K562 (cell line): ENCODE results near the gene TEPSIN. TPM values are rescaled to one million over a fixed set of nuclear protein-coding genes. Genes with fewer than 3 reads are reported as not detected.

ENCODE experiments used
- ARID4B ChIP-seq: sonication (generic); formaldehyde crosslinking; IDR thresholded peaks from 2 replicates; pipeline ENCODE4 v1.8.0; 2022; ENCODE audit warnings: mild to moderate bottlenecking, missing genetic modification reagents
- ATF1 ChIP-seq, 2 experiments: fragments of 450-650 bp in 1 of 2; IDR thresholded peaks; 2 replicates each; pipeline ENCODE4 v1.6.1; 2016; ENCODE audit warnings: missing compliant biosample characterization in 1 of 2, missing genetic modification characterization in 1 of 2
- CC2D1A ChIP-seq: fragments of 450-650 bp; IDR thresholded peaks from 2 replicates; pipeline ENCODE4 v1.6.1; 2017; ENCODE audit warnings: mild to moderate bottlenecking
- CHD1 ChIP-seq: fragments of 200-600 bp; sonication (generic); IDR thresholded peaks from one replicate; pipeline ENCODE4 v1.6.1; 2012; ENCODE audit warnings: mild to moderate bottlenecking, moderate library complexity, low read length, inconsistent platforms
- CREB5 ChIP-seq: fragments of 250-450 bp; sonication (Bioruptor Pico); IDR thresholded peaks from 2 replicates; pipeline ENCODE4 v1.5.0; 2020; ENCODE audit warnings: mild to moderate bottlenecking
- ETV1 ChIP-seq: fragments of 450-650 bp; conservative IDR thresholded peaks from 2 replicates; pipeline ENCODE4 v1.6.1; 2016; ENCODE audit warnings: missing genetic modification characterization, control low read depth, low read depth, missing compliant biosample characterization
- HMGN3 ChIP-seq: IDR thresholded peaks from 2 replicates; pipeline ENCODE4 v1.6.1; 2011; ENCODE audit warnings: borderline replicate concordance, low read depth, mild to moderate bottlenecking, mixed read lengths, low read length; ENCODE audit not compliant: insufficient read length; ENCODE audit errors: extremely low read depth
- L3MBTL2 ChIP-seq: fragments of 450-650 bp; IDR thresholded peaks from 2 replicates; pipeline ENCODE4 v1.6.1; 2016; ENCODE audit warnings: mild to moderate bottlenecking, moderate library complexity
- LEF1 ChIP-seq: fragments of 450-650 bp; IDR thresholded peaks from 2 replicates; pipeline ENCODE4 v1.6.1; 2016; ENCODE audit warnings: mild to moderate bottlenecking
- PATZ1 ChIP-seq: fragments of 250-450 bp; sonication (Bioruptor Pico); IDR thresholded peaks from 2 replicates; pipeline ENCODE4 v1.5.0; 2020; ENCODE audit warnings: mild to moderate bottlenecking, borderline replicate concordance
- PURB ChIP-seq: sonication (generic); formaldehyde crosslinking; IDR thresholded peaks from 2 replicates; pipeline ENCODE4 v1.9.0; 2021; ENCODE audit warnings: low read depth, mild to moderate bottlenecking, missing genetic modification reagents
- RBFOX2 ChIP-seq: fragments of 200-400 bp; formaldehyde crosslinking; IDR thresholded peaks from 2 replicates; pipeline ENCODE4 v1.6.1; 2017; ENCODE audit warnings: low read depth, mild to moderate bottlenecking, low read length, moderate library complexity
- SRF ChIP-seq, 2 experiments: fragments of 250-450, 450-650 bp in 1 of 2; sonication (Bioruptor Pico) in 1 of 2; sonication (generic) in 1 of 2; formaldehyde crosslinking; IDR thresholded peaks; 2 replicates each; pipeline versions ENCODE4 v1.5.0 to v1.5.1; 2020 to 2022; ENCODE audit warnings: mild to moderate bottlenecking in 1 of 2, missing genetic modification reagents in 1 of 2
- ZNF347 ChIP-seq: fragments of 450-650 bp; formaldehyde crosslinking; IDR thresholded peaks from 2 replicates; pipeline ENCODE4 v1.4.0; 2020; ENCODE audit warnings: low read depth, mild to moderate bottlenecking, moderate library complexity
- ZNF395 ChIP-seq: fragments of 200-800 bp; sonication (Bioruptor generic); IDR thresholded peaks from 2 replicates; pipeline ENCODE4 v1.6.1; 2017; ENCODE audit warnings: missing genetic modification characterization, missing compliant biosample characterization
- ZSCAN32 ChIP-seq: fragments of 450-650 bp; formaldehyde crosslinking; IDR thresholded peaks from 2 replicates; pipeline ENCODE4 v1.4.0; 2020; ENCODE audit warnings: mild to moderate bottlenecking, moderate library complexity
- polyA plus RNA-seq, 8 experiments: library from polyadenylated mRNA; depleted of rRNA in 4 of 8; stranded (reverse) in 5 of 8; unstranded in 3 of 8; fragments of >200 nt; fragmentation: Nextera tagmentation in 2 of 8; fragmentation: Illumina TruSeq in 1 of 8; extraction: Ambion mirVana in 2 of 8; extraction: Trizol in 1 of 8; gene quantifications; 2 replicates each; pipeline versions ENCODE4 v1.2.1 to v1.2.3, GENCODE V29; 2011 to 2014; ENCODE audit warnings: inconsistent platforms in 1 of 8, missing spikeins in 1 of 8
- total RNA-seq, 7 experiments: library from RNA; depleted of rRNA in 6 of 7; stranded (reverse); fragments of >200 nt in 6 of 7; fragmentation: Illumina TruSeq in 2 of 7; extraction: Trizol in 2 of 7; gene quantifications; 2 replicates each; pipeline versions ENCODE4 v1.2.1 to v1.2.3, GENCODE V29; 2011 to 2021; ENCODE audit warnings: low replicate concordance in 1 of 7

TEPSIN gene
- total and polyA plus RNA-seq, 9 of the 15 experiments (the other 6 are each of a cell fraction or from before 2014, with no cell fraction given): 0.80 to 29.8 (median 5.3) TPM

- TF ChIP-seq LEF1 (no peak), CHD1 (no peak), ETV1 (tag) (no peak), CC2D1A (no peak), ATF1 (CRISPR knock-in tag; IDR thresholded peaks at IDR 0.05) (no peak), ATF1 (tag; IDR thresholded peaks at IDR 0.05) (no peak), PURB (CRISPR knock-in tag) (no peak), CREB5 (CRISPR knock-in tag) (no peak), RBFOX2 (peak; percentile 6; the same call in 1 of the 2 replicates), ARID4B (CRISPR knock-in tag) (0 out of 2 replicates have a peak, but pooled peaks have one; percentile 3), HMGN3 (peak; percentile 6), L3MBTL2 (peak; percentile 58; the same call in 1 of the 2 replicates), ZNF347 (no peak), ZNF395 (CRISPR knock-in tag) (no peak), SRF (CRISPR knock-in tag; IDR thresholded peaks at IDR 0.05) (no peak), PATZ1 (CRISPR knock-in tag) (no peak), ZSCAN32 (no peak)
These were observed 44.6 kb downstream of the TEPSIN start (continued) for GRCh38 chr17:81194225-81194760.
